ENCODE results near the gene ABAT.
"Not testable (repeated sequence)": the region's sequence is repeated elsewhere in the genome, so short reads cannot be mapped to it uniquely, and the experiment has no call there.

Gene ABAT

DNA sequence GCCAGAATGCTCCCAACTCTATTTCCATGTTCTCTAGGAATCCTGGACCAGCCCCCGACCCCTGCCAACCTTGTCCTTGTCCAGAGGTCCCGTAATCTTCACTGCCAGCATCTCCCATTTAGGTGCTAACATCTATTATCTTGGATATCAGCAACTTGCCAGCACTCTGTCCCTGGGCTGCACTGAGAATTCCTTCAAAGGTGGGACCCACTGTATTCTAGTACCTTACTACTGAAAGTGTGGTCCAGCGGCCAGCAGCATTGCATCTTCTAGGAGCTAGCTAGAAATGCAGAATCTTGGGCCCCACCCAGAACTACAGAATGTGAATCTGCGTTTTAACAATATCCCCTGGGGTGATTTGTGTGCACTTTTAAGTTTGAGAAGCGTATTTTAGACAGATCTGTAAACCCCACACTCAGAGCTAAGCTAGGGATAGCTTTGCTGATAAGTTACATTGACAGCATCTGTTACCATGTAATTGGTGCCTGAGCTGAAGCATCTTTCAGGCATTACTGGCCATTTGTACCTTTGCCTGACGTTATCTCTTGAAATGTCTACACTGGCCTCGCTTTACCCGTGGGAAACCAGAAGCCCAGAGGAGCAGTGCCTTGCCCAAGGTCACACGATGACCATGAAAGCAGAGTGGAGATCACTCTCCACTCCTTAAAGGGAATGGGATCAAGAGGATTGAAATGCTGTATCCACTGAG is 8.3 kb downstream of the ABAT start:
- no peak for DNase-seq

DNA sequence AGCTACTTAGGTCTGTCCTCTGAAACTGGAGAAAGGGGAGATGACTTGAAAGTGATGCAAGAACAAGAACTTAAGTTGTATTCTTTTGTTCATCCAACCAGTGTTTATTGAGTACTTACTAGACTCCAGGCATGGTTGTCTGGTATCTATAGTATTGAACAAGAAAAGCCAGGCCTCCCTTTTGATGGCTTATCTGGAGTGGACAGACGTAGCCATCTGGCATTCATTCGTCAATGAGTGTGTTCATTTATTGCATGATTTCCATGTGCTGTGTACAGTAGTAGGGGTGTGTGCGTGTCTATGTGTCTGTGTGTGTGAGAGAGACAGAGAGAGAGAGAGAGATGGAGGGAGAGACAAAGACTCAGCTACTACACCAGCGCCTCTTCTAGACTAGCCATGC is 9.2 kb downstream of the ABAT start:
- no peak for DNase-seq

DNA sequence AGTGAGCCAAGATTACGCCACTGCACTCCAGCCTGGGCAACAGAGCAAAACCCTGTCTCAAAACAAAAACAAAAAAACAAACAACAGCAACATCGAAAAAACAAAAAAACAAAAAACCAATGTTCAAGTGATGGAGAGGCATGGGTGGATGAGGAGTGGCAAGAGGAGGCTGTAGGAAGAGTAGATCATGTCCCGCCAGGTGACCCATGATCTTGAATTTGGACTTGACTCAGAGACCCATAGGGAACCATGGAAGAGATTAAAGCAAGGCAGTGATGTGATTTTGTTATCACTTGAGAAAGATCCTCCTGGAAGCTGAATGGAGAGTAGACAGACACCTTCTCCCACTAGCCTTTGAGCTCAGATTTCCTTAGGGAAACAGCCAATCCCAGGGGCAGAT is 11.2 kb downstream of the ABAT start:
- DNase-seq, result no peak

DNA sequence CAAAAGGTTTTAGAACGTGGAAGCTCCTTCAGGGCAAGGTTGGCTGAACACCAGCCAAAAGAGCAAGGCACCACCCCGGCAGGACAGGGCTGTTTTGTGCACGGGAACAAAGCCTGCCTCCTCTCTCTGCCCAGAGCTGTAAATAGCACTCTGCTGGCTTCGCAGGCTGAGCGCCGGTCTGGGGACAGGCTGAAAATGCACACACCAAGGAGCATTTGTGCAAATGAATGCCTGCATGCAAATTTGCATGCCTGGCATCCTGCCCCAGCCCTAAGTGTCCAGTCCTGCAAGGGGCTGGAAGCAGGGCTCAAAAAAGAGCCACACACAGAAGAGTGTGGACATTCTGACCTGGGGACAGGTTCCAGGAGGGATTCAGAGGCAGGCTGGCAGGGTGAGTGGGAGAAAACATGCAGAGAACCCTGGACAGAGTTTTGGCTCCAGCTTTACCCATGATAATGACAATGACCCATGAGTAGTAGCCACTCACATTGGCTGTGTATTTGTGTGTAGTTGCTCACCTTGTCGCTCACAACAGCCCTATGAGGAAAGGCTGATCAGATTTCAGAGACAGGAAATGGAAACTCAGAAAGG is 11.7 kb downstream of the ABAT start:
- DNase-seq, result no peak

DNA sequence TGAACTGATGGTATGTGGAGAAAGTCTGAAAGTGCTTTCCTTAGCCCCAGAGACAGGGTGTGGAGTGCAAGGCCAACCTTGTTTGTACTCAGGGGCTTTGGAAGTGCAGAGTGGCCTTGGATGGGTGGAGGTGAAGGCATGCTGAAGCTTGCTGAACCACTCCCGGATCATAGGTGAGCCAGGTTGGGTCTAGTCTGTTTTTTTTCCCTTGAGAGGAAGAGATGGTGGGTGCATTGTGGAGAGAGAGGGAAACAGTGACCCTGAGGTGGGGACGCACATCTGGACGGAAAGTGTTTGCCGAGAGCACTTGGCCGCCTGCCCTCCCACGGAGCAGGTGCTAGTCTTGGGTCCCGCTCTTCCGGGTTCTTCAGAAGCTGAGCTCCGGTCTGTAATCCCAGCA is 12.5 kb downstream of the ABAT start:
- peak; percentile 24 for DNase-seq

DNA sequence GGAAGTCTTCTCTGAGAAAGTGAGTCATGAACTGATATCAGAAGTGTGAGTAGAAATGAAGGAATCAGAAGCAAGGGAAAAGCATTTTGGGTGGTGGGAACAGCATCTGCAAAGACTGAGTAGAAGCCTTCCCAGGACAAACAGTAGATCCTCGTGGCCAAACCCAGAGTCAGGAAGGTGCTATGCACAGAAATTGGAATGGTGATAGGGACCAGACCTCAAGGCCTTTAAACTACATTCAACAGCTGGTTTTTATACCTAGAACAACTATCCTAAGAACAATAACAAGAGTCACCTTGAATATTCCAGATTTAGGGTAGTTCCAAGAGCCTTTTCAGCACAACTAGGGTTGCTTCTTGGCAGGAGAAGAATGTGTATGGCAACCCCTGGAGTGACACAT is 15.3 kb downstream of the ABAT start:
- no peak for DNase-seq

DNA sequence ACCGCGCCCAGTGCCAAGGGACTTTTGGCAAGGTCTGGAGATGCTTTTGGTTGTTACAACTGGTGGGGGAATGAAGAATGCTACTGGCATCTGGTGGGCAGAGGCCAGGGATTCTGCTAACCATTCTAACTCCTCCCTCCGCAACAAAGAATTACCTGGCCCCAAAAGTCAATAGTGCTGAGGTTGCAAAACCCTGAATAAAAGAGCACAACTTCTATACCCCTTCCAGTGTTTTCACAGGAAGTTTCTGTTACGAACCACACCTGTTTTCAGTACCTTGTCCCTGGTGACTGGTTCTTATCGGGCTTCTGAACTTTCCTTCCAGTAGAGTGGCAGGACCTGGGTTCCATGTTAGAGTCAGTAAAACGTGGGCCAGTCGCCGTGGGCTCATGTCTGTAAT is 17.3 kb downstream of the ABAT start:
- DNase-seq, result no peak

DNA sequence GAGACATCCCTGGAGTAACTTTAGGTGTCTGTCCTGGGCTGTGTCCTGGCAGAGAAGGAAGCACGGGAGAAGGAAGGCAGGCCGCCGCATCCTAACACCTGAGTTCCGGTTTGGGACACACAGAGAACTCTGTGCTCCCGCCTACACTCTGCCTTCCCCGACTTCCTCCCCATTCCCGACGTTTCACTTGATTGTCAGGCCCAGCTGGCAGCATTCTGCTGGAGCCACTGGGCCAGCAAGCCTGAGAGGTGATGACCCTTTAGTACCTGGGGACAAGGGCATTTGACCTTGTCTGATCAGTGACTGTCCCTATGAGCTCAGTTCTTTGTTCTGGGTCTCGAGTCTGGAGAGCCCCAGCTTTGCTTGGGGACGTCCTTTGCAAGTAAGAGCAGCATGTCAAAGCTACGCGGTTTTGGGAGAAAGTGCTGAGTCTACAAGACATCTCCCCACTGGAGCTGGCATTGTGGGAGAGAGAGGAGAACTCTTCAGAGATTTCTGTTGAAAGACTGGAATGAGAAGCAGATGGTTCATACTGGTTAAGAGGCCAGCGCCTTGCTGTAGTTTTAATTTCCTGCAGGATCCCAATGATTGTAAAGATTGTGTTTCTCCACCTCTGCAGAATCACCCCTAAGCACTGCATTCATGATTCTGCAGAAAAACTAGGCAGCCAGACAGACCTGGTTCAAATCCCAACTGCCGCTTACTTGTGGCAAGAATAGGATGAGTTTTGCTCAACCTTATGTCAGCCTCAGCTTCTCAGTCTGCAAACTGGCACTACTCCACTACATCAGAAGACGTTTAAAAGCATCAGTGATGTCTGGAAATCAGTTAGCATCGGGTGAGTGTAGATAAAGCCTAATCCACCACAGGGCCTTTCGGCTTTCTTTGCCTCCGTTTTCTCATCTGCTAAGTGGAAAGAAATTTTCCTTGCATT is 20.6 kb downstream of the ABAT start:
- DNase-seq, result no peak

DNA sequence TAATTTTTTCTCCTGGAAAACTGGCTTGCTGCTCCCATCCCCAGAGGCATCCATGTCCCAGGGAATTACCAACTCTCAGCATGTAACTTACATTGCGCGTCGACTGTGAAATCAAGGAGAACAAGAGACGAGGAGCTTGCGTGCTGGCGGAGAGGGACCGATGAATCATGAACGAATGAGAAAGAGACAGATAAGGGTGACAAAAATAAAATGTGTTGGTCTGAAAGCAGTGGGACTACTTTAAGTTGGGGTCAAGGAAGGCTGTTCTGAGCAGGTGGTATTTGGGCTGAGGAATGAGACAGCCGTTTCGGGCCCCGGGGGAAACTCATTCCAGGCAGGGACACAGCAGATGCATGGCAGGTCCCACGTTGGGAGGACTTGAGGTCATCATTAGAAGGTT is 22.5 kb downstream of the ABAT start:
- no peak for DNase-seq

DNA sequence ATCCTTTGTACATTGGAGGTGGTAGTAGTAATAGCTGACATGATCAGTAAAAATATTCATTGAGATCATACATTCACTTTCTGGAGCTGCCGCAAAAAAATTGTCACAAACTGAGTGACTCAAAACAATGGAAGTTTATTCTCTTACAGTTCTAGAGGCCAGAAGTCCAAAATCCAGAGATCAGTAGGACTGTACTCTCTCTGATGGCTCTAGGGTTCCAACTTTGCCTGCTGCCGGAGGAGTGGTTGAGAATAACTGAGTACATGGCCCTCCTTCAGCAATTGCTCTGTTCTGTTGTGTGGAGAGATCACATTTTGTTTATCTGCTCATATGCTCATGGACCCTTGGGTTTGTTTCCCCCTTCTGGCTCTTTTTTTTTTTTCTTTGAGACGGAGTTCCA is 23.5 kb downstream of the ABAT start:
- no peak for DNase-seq

DNA sequence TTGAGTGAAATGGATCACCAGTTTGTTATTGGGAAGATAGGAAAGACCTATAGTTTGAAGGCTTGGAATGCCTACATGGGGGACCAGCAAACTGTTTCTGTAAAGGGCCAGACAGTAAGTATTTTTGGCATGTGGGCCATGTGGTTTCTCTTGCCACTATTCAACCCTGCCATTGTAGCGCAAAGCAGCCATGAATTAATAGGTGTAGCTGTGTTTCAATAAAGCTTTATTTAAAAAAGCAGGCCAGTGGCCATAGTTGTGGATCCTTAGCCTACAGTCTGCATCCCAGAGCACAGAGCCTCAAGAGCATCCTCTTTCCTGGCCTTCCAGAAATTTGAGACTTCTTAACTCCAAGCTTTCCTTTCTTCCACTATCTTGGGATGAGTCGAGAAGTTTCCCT is 29.3 kb downstream of the ABAT start:
- DNase-seq, result no peak

DNA sequence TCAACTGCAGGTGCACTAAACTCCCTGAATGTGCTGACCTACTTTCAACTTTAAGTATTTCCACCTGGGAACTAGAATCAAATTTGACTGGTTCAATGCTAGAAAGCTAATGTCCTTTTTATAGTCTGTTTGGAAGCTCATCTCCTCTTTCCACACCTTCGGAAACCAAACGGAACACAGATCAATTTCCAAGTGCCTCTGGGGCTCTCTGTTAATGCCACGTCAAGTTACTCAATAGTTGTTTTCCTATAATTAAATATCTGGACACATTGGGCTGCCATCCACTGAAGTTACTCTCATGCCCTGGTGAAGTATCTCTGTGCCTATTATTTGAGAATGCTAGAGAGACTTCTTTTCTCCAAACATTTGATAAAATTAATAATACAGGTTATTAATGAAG is 29.7 kb downstream of the ABAT start:
- no peak for DNase-seq

DNA sequence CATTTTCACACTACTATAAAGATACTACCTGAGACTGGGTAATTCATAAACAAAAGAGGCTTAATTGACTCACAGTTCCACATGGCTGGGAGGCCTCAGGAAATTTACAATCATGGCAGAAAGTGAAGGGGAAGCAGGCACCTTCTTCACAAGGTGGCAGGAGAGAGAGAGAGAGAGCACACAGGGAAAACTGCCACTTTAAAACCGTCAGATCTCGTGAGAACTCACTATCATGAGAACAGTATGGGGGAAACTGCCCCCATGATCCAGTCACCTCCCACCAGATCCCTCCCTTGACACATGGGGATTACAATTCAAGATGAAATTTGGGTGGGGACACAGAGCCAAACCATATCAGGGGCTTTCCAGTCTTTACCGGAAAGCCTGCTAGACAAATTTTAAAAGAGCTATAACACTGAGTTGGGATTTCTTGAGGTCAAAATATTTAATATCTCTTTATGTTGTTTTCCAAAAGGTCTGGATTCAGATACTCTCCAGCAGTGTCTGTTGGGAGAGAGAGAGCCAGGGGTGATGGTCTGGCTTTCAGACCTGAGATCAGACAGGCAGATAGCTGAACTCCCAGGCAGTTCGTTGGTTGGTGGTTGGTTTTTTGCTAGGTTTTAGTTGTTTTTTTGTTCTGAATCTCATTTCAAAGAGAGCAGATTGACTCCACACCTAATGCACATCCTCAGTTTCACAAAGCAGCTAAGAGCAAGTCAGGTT is 30.8 kb downstream of the ABAT start:
- not testable (repeated sequence) for DNase-seq

DNA sequence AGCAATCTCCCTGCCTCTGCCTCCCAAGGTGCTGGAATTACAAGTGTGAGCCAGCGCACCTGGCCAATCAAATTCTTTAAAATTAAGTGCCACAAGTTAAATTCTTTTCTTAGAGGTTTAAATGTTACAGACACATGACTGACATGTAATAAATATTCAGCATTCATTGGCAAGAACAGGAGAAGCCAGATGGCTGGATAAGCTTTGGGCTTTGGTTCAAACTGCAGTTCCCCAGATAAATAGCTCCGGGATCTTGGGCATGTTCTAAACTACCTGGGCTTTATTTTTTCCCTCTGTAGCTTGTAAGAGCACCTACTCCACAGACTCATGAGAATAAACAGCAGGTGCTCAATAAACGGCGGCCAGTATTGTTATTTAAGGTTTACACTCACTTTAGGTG is 34.1 kb downstream of the ABAT start:
- no peak for DNase-seq

DNA sequence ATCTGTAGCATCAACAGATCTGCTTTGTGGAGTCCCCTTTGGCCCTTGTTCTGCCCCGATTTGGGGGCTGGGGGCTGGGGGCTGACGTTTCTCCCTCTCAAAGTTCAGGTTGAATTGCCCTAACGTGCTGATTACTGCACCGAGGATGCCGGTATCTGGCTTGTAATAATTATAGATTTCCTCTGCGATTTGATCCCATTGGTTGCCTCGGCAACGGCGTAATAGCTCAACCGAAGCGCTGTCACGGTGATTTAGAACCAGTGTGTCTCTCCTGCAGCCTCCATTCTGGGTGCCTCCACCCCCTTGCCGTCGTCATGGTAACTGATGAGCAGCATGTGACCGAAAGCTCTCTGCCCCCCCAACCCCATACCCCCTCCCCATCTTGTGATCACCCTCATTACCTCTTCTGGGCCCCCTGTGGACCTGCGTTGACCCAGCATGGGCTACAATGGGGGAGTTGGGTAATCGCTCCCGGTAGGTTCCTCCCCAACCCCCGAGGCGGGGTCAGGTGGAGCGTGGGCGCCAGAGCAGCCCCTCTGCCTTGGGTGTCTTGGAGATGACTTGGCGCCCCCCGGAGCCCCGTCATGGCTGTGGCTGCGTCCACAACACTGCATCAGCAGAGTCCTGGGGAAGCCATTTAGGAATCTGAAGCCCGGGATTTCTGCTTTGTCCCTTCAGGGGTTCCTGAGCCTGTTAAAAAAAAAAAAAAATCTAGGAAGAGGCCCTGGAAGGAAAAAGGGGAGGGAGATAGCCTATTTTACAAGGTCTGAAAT is 38.4 kb downstream of the ABAT start:
- DNase-seq, result no peak

DNA sequence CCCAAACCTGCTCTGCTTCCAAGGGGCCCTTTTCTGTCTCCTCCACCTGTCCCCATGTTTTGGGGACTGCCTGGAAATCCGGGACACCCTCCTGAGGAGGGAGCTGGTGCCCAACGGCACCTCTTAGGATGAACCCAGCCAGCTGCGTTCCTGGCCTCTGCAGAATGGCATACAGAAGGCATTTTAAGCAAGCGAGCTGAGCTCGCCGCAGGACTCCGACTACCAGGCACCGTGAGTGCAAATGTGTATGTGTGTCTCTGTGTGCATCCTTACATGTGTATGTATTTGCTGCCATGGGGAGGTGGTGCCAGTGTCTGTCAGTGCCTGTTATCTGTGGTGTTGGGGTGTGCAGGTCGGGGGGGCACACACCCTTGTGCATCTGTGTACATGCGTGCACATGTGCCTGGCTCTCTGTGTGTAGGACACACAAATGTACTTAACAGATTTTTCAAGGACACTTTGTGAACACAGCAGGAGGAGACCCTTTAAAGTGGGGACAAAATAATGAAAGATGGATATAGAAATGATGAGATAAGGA is 39.3 kb downstream of the ABAT start:
- no peak for DNase-seq

DNA sequence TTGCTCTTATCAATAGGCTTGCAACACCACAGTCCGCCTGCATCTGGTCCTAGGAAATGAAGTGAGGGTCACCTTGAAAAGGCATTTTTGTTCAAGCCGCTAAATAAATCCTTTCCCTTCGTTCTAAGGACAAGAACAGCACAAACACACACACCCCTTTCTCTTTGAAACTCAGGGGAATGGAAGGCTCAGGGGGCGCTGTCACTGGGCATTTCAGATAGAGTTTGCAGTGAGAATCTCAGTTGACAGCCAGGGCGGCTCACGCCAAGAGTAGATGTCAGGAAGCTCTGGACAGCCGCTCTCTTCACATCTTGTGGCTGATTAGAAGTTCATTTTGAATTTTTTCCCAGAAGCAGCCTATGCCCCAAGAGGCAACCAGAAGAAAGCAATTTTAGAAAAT is 39.8 kb downstream of the ABAT start:
- DNase-seq, result no peak

DNA sequence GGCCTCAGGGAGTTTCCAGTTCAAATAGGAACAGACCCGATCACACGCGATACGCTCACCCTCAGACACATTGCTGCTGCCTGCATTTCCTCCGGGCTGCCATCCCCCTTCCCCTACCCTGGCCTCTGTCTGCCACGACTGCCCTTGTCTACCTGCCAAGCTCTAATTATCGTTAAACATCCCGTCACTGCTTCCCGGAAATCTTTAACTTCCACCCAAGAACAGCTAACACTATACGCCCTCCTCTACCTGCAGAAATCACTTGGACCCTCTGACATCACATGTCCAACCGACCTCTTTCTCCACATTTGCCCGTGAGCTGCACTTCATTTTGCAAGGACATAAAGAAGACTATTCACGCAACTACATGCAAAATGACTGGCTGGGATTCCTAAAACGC is 40.4 kb downstream of the ABAT start:
- DNase-seq, result no peak

DNA sequence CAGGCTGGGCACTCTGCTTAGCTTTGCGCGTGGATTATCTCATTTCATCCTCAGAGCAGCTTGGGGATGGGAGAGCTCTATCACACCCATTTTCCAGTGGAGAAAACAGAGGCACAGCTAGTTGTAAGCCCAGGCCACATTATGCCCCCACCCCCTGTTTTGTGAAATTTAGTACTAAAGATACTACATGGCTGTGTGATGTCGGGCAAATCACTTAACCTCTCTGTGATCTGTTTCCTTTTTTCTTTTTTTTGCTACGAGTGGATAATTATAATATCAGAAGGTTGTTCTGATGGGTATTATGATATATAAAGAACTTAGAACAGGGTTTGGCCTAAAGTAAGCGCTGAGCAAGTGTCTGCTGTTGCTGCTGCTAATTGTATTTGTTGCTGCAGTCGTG is 41.6 kb downstream of the ABAT start:
- no peak for DNase-seq

DNA sequence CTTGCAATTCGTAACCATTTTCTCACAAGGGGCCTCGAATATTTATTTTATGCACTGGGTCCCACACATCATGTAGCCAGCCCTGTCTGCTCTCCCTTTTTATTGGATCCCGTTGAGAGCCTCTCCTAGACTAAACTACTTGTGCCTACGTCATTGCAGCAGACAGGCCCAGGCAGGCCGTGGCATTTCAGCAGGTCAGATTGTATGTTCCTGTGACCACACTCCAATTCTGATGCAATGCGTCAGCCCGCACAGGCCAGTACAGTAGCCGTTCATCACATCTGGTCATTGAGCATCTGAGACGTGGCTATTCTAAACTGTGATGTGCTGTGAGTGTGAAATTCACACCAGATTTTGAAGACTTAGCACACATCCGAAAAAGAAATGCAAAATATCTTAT is 42.2 kb downstream of the ABAT start:
- peak; percentile 80 for DNase-seq

DNA sequence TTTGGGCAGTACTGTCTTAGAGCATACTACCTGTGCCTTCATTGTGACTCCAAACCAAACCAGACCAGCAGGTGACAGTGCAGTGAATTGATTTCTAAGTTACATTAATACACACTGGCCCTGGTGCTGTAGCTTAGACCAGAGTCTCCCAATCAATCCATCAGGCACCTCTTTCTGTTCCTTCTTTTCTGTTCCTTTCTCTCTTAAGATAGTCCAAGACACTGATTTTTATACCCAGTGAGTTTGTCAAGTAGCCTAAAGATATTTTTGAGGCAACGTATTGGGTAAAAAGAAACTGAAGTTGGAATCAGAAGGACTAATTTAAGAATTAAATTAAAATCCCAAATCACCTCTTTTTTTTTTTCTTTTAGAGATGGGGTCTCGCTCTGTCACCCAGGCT is 43.1 kb downstream of the ABAT start:
- DNase-seq, result no peak

DNA sequence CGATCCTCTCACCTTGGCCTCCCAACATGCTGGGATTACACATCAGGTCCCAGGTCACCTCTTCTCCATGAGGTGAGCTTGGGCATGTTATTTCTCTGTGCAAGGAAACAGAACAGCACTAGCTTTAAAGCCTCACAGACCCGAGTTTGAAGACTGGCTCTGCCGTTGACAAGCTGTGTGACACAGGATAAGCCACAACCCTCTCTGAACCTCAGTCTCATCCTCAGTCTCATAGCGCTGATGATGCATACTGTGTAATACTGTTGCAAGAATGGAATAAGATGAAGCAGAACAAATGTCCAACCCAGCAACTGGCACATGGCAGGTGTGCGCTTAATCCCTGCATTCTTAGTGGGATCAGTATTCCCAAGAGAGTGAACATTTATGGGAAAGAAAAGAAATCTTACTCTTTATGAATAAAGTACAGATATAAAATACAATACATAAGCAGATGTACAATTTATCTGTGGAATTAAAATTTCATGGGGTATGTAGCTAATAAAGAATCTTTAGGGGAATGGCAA is 43.5 kb downstream of the ABAT start:
- DNase-seq, result no peak
